ENCODE data around the gene STYXL1. TPM values are rescaled to one million over a fixed set of nuclear protein-coding genes. Genes with fewer than 3 reads are reported as not detected.
A peak's percentile ranks its signal among the peaks of the same experiment; 100 is the strongest.

Gene STYXL1
- total RNA-seq, 1 donor from 2014 or later, result 56.1 TPM

DNA sequence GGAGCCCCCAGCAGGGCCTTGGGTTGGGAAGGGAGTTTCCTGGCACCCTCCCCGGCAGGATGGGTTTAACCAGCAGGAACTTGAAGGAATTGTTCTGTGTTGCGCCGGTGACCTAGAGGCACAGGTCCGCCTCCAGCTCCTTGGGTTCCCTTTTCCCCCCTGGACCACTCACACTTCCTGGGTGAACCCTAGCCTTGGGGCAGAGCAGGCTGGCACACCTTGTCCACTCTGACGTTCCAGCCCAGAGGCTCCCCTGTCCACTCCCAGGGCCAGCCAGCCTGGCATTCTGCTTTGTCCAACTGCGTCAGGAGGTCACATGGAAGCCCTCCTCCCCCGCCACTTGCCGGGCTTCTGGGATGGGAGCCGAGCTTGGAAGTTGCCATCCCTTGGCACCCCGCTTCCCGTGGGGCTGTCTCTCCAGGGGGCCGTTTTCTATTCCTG is 79.2 kb downstream of the STYXL1 start:
- H3K4me2 ChIP-seq, result no peak overlapping the region
- H3K4me3 ChIP-seq, result no peak overlapping the region
- H3F3A ChIP-seq (ENCODE audit: low read depth), result peaks cover 9% of the 10 kb centered on the region
- no peak overlapping the region for H3K9ac ChIP-seq
- H3K27ac Mint-ChIP-seq, result peak overlapping the region; percentile 46
- no peak overlapping the region for H2AFZ ChIP-seq (replicated peaks)
- no peaks in the 10 kb centered on the region for H3K79me2 ChIP-seq (ENCODE audit: low read depth)
- H3K4me1 Mint-ChIP-seq, result peaks cover 78% of the 10 kb centered on the region
- peaks cover 28% of the 10 kb centered on the region for H3K4me1 ChIP-seq
- H3K27me3 Mint-ChIP-seq (ENCODE audit: insufficient read depth, low read depth), result peaks cover 7% of the 10 kb centered on the region
- no peaks in the 10 kb centered on the region for H3K9me3 Mint-ChIP-seq
- DNase-seq (ENCODE audit: low spot score), result no peak
- H3K9me3 ChIP-seq (ENCODE audit: low read depth), result no peaks in the 10 kb centered on the region
- H3K27me3 ChIP-seq, result no peaks in the 10 kb centered on the region
- H3K36me3 ChIP-seq, result no peaks in the 10 kb centered on the region
- H3K27ac ChIP-seq, result no peak overlapping the region
- no peak overlapping the region for H3K4me3 Mint-ChIP-seq
- peaks cover 13% of the 10 kb centered on the region for H4K20me1 ChIP-seq (ENCODE audit: low read depth)
- no peak for TF ChIP-seq CTCF (IDR thresholded peaks at IDR 0.05)
- TF ChIP-seq EZH2phosphoT487 (IDR thresholded peaks at IDR 0.05), result no peak
- no peak for TF ChIP-seq EZH2 (IDR thresholded peaks at IDR 0.05)
- peaks cover 20% of the 10 kb centered on the region for H3K36me3 Mint-ChIP-seq

GRCh38 chr7:75968012-75968411 is 79.8 kb downstream of the STYXL1 start:
- Histone ChIP-seq H3K4me2 (peak overlapping the region; percentile 16), H3K4me1 (peaks cover 34% of the 10 kb centered on the region), H2AFZ (replicated peaks) (no peak overlapping the region), H3F3A (ENCODE audit: low read depth) (peaks cover 14% of the 10 kb centered on the region), H3K4me3 (no peak overlapping the region), H3K9me3 (ENCODE audit: low read depth) (no peaks in the 10 kb centered on the region), H3K27me3 (no peaks in the 10 kb centered on the region), H3K27ac (peak overlapping the region; percentile 23), H3K36me3 (no peaks in the 10 kb centered on the region), H3K79me2 (ENCODE audit: low read depth) (no peaks in the 10 kb centered on the region), H4K20me1 (ENCODE audit: low read depth) (peaks cover 18% of the 10 kb centered on the region), H3K9ac (no peak overlapping the region)
- TF ChIP-seq CTCF (IDR thresholded peaks at IDR 0.05), result no peak
- TF ChIP-seq EZH2phosphoT487 (IDR thresholded peaks at IDR 0.05), result no peak
- no peak for TF ChIP-seq EZH2 (IDR thresholded peaks at IDR 0.05)
- Mint-ChIP-seq H3K36me3 (peaks cover 20% of the 10 kb centered on the region), H3K4me3 (no peak overlapping the region), H3K4me1 (peaks cover 84% of the 10 kb centered on the region), H3K27ac (peak overlapping the region; percentile 98), H3K27me3 (ENCODE audit: insufficient read depth, low read depth) (peaks cover 8% of the 10 kb centered on the region), H3K9me3 (no peaks in the 10 kb centered on the region)
- DNase-seq (ENCODE audit: low spot score), result no peak

- peak; percentile 45 for DNase-seq (ENCODE audit: low spot score)
- Histone ChIP-seq H3K4me3 (no peak overlapping the region), H3K79me2 (ENCODE audit: low read depth) (no peaks in the 10 kb centered on the region), H3K27me3 (no peaks in the 10 kb centered on the region), H3K9me3 (ENCODE audit: low read depth) (no peaks in the 10 kb centered on the region), H2AFZ (replicated peaks) (no peak overlapping the region), H3K4me1 (peaks cover 39% of the 10 kb centered on the region), H4K20me1 (ENCODE audit: low read depth) (peaks cover 23% of the 10 kb centered on the region), H3K4me2 (peak overlapping the region; percentile 16), H3K27ac (peak overlapping the region; percentile 23), H3F3A (ENCODE audit: low read depth) (peaks cover 17% of the 10 kb centered on the region), H3K9ac (no peak overlapping the region), H3K36me3 (no peaks in the 10 kb centered on the region)
- Mint-ChIP-seq H3K4me3 (peak overlapping the region; percentile 74), H3K27ac (peak overlapping the region; percentile 98), H3K36me3 (peaks cover 20% of the 10 kb centered on the region), H3K9me3 (no peaks in the 10 kb centered on the region), H3K4me1 (peaks cover 89% of the 10 kb centered on the region), H3K27me3 (ENCODE audit: insufficient read depth, low read depth) (peaks cover 8% of the 10 kb centered on the region)
- TF ChIP-seq EZH2phosphoT487 (IDR thresholded peaks at IDR 0.05) (no peak), EZH2 (IDR thresholded peaks at IDR 0.05) (no peak), CTCF (IDR thresholded peaks at IDR 0.05) (no peak)
Measured at GRCh38 chr7:75967487-75967997, 80.3 kb downstream of the STYXL1 start.

Measured in neural progenitor cell (in vitro differentiated cells).